ENCODE data around the gene NOL9.

The NOL9 gene

GRCh38 chr1:6588893-6589520 lies 34.7 kb upstream of the NOL9 start:
- FAIRE-seq, result no peak

- FAIRE-seq, result no peak
Observed at GRCh38 chr1:6588128-6588892, 34.0 kb upstream of the NOL9 start.

GRCh38 chr1:6587261-6588005 lies 33.1 kb upstream of the NOL9 start:
- no peak for FAIRE-seq

GRCh38 chr1:6586404-6586816 lies 32.1 kb upstream of the NOL9 start:
- no peak for FAIRE-seq

- no peak for FAIRE-seq
Observed at GRCh38 chr1:6585841-6586240, 31.5 kb upstream of the NOL9 start.

- no peak for FAIRE-seq
Observed at GRCh38 chr1:6585081-6585722, 30.9 kb upstream of the NOL9 start.

- FAIRE-seq, result no peak
Observed at GRCh38 chr1:6584126-6585080, 30.1 kb upstream of the NOL9 start.

- FAIRE-seq, result no peak
Observed at GRCh38 chr1:6582370-6582769, 28.1 kb upstream of the NOL9 start.

GRCh38 chr1:6581561-6582305 lies 27.4 kb upstream of the NOL9 start:
- FAIRE-seq, result no peak

GRCh38 chr1:6580593-6581409 lies 26.5 kb upstream of the NOL9 start:
- no peak for FAIRE-seq

GRCh38 chr1:6580119-6580592 lies 25.8 kb upstream of the NOL9 start:
- FAIRE-seq, result no peak

- FAIRE-seq, result peak; percentile 98
Observed at GRCh38 chr1:6579374-6580118, 25.2 kb upstream of the NOL9 start, which contains the start of gene ZBTB48. Gene ZBTB48 (plus strand): TSS chr1:6579994. CDS start chr1:6580610, 616 bp downstream.

- no peak for FAIRE-seq
Observed at GRCh38 chr1:6578624-6579373, 24.5 kb upstream of the NOL9 start.

GRCh38 chr1:6577831-6578525 lies 23.7 kb upstream of the NOL9 start:
- no peak for FAIRE-seq

- FAIRE-seq, result no peak
Observed at GRCh38 chr1:6574818-6575217, 20.5 kb upstream of the NOL9 start.

- no peak for FAIRE-seq
Observed at GRCh38 chr1:6574025-6574620, 19.8 kb upstream of the NOL9 start.

GRCh38 chr1:6572653-6573383 lies 18.5 kb upstream of the NOL9 start:
- FAIRE-seq, result no peak
